ENCODE results near the gene HOXD9. TPM values are rescaled to one million over a fixed set of nuclear protein-coding genes. Genes with fewer than 3 reads are reported as not detected.

HOXD9 gene
- total RNA-seq, 1 donor from 2014 or later = not detected

DNA sequence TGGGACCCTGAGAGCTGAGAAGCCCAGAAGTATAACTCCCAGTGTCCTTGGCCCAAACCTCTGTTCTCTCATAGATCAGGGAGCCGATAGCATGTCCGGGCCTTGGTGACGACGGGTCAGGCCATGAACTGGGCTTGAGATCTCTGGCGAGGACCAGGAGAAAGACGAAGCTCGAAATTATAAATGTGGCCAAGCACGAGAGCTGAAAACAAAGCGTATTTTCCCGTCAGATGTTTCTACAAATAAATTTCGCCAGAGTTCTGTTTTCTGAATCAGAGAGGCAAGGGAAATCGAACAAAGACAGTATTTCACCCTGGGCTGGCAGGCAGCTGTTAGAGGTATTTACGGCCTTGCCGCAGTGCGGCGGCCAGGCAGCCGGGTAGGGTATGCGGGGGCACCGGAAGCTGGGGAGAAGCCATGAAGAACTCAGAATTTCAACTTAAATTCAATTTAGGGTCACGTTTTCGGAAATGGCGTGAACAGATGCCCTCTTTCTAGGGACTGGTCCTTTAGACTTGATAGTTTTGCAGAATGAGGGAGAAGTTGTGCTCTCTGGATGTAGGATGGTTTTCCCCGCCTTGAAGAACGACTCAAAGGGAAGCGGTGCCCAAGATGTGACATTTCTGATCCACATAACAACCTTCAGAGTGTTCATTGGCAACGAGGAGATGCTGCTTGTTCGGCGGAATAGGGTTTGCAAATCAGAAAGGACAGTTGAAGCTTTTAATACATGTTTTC, 16.6 kb downstream of the HOXD9 start:
- intact Hi-C loops (cut with DNase I) = loop anchor here (5.0 kb wide), 2 partner anchors 128 to 253 kb away; partner anchors contain the start of gene MTX2
- H3K4me3 ChIP-seq = peak overlapping the region; percentile 58 to 64
- TF ChIP-seq, protein P1, sequence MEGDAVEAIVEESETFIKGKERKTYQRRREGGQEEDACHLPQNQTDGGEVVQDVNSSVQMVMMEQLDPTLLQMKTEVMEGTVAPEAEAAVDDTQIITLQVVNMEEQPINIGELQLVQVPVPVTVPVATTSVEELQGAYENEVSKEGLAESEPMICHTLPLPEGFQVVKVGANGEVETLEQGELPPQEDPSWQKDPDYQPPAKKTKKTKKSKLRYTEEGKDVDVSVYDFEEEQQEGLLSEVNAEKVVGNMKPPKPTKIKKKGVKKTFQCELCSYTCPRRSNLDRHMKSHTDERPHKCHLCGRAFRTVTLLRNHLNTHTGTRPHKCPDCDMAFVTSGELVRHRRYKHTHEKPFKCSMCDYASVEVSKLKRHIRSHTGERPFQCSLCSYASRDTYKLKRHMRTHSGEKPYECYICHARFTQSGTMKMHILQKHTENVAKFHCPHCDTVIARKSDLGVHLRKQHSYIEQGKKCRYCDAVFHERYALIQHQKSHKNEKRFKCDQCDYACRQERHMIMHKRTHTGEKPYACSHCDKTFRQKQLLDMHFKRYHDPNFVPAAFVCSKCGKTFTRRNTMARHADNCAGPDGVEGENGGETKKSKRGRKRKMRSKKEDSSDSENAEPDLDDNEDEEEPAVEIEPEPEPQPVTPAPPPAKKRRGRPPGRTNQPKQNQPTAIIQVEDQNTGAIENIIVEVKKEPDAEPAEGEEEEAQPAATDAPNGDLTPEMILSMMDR (IDR thresholded peaks at IDR 0.05) = no peak
- H3K27me3 ChIP-seq = no peaks in the 10 kb centered on the region
- H3K27ac ChIP-seq = peak overlapping the region; percentile 44 to 56
- H3K4me1 ChIP-seq = peaks cover 0 to 14% of the 10 kb centered on the region in 2 donors
- H3K9me3 ChIP-seq = no peaks in the 10 kb centered on the region
- H3K36me3 ChIP-seq = no peaks in the 10 kb centered on the region
- peak in 1 of 2 donors; percentile 58 for DNase-seq (ENCODE audit: low spot score in 2 of 2)

DNA sequence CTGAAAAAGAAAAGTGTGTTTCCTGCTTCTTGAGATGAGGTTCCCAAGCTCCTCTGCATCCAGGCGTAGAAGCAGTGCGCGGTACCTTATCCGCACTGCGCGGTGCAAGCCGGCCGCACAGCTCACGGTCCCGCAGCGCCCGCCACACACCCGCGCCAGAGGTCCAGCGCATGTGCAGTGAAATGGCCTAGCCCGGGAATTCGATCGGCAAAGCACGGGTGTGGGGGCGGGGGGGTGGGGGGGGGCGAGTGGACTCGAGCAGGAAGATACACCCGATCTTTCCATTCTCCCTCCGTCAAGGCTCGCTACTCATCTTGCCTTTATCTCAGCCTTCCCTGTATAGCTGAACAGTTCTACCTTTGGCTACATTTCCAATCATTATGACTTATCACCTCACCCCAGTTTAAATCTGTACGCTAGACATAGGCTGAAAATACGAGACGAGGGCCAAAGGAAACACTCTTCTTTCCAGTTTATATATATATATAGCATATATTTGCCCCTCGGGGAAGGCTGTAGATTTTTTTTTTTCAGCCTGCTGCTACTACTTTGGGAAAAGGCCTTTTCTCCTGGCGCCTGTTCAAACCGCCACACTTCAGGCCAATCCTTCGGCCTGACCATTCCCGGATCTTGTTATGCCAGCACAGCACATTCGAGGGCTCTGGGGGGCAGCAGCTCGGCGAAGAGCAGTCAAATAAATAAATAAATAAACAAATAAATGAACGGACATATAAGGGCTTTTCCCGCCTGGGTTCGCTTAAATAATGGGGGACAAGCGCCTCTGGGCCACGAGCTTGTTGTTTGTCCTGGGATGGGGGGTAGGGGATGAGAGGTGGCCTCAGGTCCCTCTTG, 17.4 kb downstream of the HOXD9 start:
- Histone ChIP-seq H3K9me3 (no peaks in the 10 kb centered on the region), H3K4me1 (peaks cover 0 to 14% of the 10 kb centered on the region in 2 donors), H3K27me3 (no peaks in the 10 kb centered on the region), H3K27ac (peak overlapping the region; percentile 44 to 56), H3K36me3 (peaks cover 0 to 3% of the 10 kb centered on the region in 2 donors), H3K4me3 (peak overlapping the region; percentile 58 to 64)
- intact Hi-C loops (cut with DNase I) = loop anchor here (1.0 to 5.0 kb wide), 6 partner anchors 47 to 498 kb away; partner anchors contain the start of genes HOXD1 and MTX2
- TF ChIP-seq, protein P1 (IDR thresholded peaks at IDR 0.05) = no peak
- DNase-seq (ENCODE audit: low spot score in 2 of 2) = peak in 1 of 2 donors; percentile 70

DNA sequence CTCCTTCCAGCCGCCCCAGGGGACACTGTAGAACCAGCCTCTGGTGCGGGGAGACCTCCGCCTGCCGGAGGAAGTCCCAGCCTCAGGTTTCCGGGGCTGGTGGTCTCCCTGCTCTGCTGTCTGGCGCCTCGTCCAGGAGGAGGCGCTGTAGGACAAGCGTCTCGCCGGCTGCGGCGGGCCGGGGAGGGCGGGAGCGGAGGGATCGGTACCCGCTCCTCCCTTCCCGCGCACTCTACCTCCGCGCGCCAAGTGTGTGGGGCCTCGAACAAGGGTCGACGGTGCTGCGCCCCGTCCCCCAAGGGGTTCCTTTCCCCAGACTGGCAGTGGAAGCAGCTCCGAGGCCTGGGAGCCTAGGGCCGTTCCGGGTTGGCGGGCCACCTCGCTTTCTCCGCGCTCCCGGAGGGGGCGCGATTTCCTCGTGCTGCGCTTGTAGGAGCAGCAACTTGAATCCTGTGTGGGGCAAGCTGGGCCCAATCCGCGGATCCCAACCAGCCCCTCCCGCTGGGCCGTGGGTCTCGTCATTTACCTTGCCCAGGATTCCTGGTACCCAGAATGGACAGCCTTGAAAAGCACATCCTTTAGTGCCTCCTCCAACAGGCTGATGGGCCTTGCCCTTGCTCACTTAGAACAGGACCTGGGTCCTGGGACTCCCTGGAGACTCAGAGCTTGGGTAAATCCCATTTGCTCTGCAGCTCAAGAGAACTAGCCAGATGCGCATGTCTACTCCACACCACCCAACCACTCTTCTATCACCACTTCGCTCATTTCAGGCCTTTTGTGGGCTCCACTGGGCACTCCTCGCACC, 18.2 kb downstream of the HOXD9 start:
- peaks cover 0 to 8% of the 10 kb centered on the region in 2 donors for H3K4me1 ChIP-seq
- DNase-seq (ENCODE audit: low spot score in 2 of 2) = peak in 1 of 2 donors; percentile 85
- intact Hi-C loops (cut with DNase I) = loop anchor here (1.0 to 5.0 kb wide), 4 partner anchors 47 to 498 kb away; partner anchors contain the start of gene HOXD1
- H3K4me3 ChIP-seq = peak overlapping the region; percentile 58 to 64
- no peaks in the 10 kb centered on the region for H3K9me3 ChIP-seq
- H3K27me3 ChIP-seq = no peaks in the 10 kb centered on the region
- TF ChIP-seq, protein P1 (IDR thresholded peaks at IDR 0.05) = peak; percentile 93 to 98 (median 96)
- H3K36me3 ChIP-seq = peaks cover 0 to 3% of the 10 kb centered on the region in 2 donors
- peak overlapping the region; percentile 44 to 56 for H3K27ac ChIP-seq

DNA sequence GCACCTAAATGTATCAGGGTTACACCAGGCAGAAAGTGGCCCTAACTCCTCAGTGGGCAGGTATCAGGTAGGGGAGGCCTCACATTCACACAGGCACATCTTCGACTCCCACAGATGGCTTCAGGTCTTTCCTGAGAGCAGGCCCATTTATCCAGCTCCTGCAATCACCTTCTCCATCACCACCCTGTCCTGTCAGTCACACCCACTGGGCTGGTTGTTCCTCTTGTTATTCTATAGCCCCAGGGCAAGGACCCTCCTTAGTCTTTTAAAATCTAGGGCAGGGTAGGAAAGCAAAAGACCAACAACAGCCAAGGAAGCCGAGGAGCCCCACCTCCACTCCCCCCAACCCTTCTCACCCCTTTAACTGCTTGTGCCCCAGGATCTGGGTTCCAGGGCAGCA, 19.8 kb downstream of the HOXD9 start:
- DNase-seq (ENCODE audit: low spot score in 2 of 2) = peak in 1 of 2 donors; percentile 34
- peaks cover 0 to 3% of the 10 kb centered on the region in 2 donors for H3K36me3 ChIP-seq
- H3K27me3 ChIP-seq = no peaks in the 10 kb centered on the region
- intact Hi-C loops (cut with DNase I) = loop anchor here (5.0 kb wide), 1 partner anchor 45 kb away; the partner anchor contains the start of gene HOXD1
- TF ChIP-seq, protein P1 (IDR thresholded peaks at IDR 0.05) = no peak
- peaks cover 0 to 6% of the 10 kb centered on the region in 2 donors for H3K4me1 ChIP-seq
- no peaks in the 10 kb centered on the region for H3K9me3 ChIP-seq
- H3K4me3 ChIP-seq = no peak overlapping the region
- no peak overlapping the region for H3K27ac ChIP-seq

All from ascending aorta (tissue), 2 donors.